ENCODE results near the gene VPS13A.
"Not testable (repeated sequence)": the region's sequence is repeated elsewhere in the genome, so short reads cannot be mapped to it uniquely, and the experiment has no call there.

Gene VPS13A

DNA sequence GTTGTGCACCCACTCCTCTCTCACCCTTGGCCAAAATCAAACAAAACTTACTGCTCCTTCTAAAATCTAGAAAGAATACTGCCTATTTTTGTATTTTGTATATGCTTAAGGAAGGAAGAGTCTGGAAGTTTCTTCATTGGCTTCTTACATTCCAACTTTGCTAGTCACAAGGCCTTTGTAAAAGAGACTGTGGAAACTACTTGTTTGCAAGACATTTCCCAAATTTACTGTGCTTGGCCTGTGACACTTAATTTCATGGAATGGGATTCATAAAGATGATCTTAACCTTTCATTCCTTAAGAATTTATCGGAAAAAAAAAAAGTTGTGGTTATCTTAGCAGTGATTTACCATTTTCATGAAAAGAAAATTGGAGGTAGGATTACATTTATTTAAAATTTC lies 208.9 kb downstream of the VPS13A start:
- H3K27ac ChIP-seq: no peak overlapping the region
- TF ChIP-seq, protein P1, sequence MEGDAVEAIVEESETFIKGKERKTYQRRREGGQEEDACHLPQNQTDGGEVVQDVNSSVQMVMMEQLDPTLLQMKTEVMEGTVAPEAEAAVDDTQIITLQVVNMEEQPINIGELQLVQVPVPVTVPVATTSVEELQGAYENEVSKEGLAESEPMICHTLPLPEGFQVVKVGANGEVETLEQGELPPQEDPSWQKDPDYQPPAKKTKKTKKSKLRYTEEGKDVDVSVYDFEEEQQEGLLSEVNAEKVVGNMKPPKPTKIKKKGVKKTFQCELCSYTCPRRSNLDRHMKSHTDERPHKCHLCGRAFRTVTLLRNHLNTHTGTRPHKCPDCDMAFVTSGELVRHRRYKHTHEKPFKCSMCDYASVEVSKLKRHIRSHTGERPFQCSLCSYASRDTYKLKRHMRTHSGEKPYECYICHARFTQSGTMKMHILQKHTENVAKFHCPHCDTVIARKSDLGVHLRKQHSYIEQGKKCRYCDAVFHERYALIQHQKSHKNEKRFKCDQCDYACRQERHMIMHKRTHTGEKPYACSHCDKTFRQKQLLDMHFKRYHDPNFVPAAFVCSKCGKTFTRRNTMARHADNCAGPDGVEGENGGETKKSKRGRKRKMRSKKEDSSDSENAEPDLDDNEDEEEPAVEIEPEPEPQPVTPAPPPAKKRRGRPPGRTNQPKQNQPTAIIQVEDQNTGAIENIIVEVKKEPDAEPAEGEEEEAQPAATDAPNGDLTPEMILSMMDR (IDR thresholded peaks at IDR 0.05): no peak
- H3K9me3 ChIP-seq: no peaks in the 10 kb centered on the region
- H3K36me3 ChIP-seq: no peaks in the 10 kb centered on the region
- H3K4me3 ChIP-seq (ENCODE audit: low read depth in 1 of 2, low read length in 1 of 2): no peak overlapping the region
- no peaks in the 10 kb centered on the region for H3K4me1 ChIP-seq (ENCODE audit: control insufficient read depth in 1 of 2, insufficient read depth in 1 of 2, low read depth in 1 of 2, low read length in 1 of 2)
- H3K27me3 ChIP-seq: no peaks in the 10 kb centered on the region

- TF ChIP-seq, protein P1 (IDR thresholded peaks at IDR 0.05): no peak
- Histone ChIP-seq H3K36me3 (no peaks in the 10 kb centered on the region), H3K4me3 (ENCODE audit: low read depth in 1 of 2, low read length in 1 of 2) (no peak overlapping the region), H3K4me1 (ENCODE audit: control insufficient read depth in 1 of 2, insufficient read depth in 1 of 2, low read depth in 1 of 2, low read length in 1 of 2) (no peaks in the 10 kb centered on the region), H3K9me3 (no peaks in the 10 kb centered on the region), H3K27me3 (no peaks in the 10 kb centered on the region), H3K27ac (no peak overlapping the region)
Observed at GRCh38 chr9:77391834-77392233, 214.5 kb downstream of the VPS13A start.

DNA sequence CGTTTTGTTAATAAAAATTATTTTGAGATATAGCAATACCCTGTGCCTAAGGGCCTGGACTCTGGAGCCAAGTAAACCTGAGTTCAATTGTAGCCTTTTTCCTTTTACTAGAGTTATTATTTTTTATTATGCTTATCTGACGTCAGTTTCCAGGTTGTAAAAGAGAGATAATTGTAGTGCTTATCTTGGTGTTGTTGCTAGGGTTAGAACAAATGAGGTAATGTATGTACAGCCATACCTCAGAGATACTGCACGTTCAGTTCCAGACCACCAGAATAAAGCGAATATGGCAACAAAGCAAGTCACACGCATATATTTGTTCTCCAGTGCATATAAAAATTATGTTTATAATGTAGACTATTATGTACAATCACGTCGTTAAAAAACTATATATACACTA lies 215.0 kb downstream of the VPS13A start:
- Histone ChIP-seq H3K27me3 (no peaks in the 10 kb centered on the region), H3K36me3 (no peaks in the 10 kb centered on the region), H3K4me1 (ENCODE audit: control insufficient read depth in 1 of 2, insufficient read depth in 1 of 2, low read depth in 1 of 2, low read length in 1 of 2) (no peaks in the 10 kb centered on the region), H3K9me3 (no peaks in the 10 kb centered on the region), H3K4me3 (ENCODE audit: low read depth in 1 of 2, low read length in 1 of 2) (no peak overlapping the region), H3K27ac (no peak overlapping the region)
- TF ChIP-seq, protein P1 (IDR thresholded peaks at IDR 0.05): no peak

DNA sequence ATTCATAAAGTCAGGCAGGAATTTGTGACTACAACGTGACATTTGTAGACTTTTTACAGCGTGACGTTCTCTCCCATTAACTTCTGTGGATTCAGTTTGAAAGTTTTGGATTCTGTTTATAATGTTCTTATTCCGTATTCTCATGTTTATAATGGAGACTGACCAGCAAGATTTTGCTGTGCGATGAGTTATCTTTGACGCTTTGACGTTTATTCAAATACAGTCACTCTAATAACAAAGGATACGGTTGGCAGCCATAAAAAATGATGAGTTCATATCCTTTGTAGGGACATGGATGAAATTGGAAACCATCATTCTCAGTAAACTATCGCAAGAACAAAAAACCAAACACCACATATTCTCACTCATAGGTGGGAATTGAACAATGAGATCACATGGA lies 221.2 kb downstream of the VPS13A start:
- not testable (repeated sequence) for H3K9me3 ChIP-seq; H3K27me3 ChIP-seq; H3K4me1 ChIP-seq (ENCODE audit: control insufficient read depth in 1 of 2, insufficient read depth in 1 of 2, low read depth in 1 of 2, low read length in 1 of 2); H3K36me3 ChIP-seq; H3K4me3 ChIP-seq (ENCODE audit: low read depth in 1 of 2, low read length in 1 of 2); H3K27ac ChIP-seq

DNA sequence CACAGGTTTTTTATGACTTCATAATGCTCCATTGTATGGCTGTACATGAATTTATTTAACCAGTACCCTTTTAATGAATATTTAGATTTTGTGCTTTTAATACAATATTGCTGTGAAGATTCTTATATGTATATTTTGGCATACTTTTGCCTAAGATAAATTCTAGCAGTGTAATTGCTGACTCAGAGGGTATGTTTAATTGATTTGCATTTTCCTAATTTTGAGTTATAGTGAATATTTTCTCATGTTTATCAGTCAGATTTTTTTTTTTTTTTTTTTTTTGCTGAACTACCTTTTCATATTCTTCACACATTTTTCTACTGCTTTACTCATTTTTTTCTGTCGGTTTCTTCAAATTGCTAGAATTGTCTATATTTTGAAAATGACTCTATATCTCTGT lies 222.6 kb downstream of the VPS13A start:
- TF ChIP-seq, protein P1 (IDR thresholded peaks at IDR 0.05): no peak
- H3K4me3 ChIP-seq (ENCODE audit: low read depth in 1 of 2, low read length in 1 of 2): no peak overlapping the region

GRCh38 chr9:77402286-77402685 lies 225.0 kb downstream of the VPS13A start:
- Histone ChIP-seq H3K4me3 (ENCODE audit: low read depth in 1 of 2, low read length in 1 of 2) (no peak overlapping the region), H3K36me3 (peaks cover 6% of the 10 kb centered on the region), H3K4me1 (ENCODE audit: control insufficient read depth in 1 of 2, insufficient read depth in 1 of 2, low read depth in 1 of 2, low read length in 1 of 2) (no peaks in the 10 kb centered on the region), H3K27ac (no peak overlapping the region), H3K27me3 (no peaks in the 10 kb centered on the region), H3K9me3 (no peaks in the 10 kb centered on the region)
- TF ChIP-seq, protein P1 (IDR thresholded peaks at IDR 0.05): no peak

More for the DNA sequence above, 222.6 kb downstream of the VPS13A start:
- Histone ChIP-seq H3K36me3 (no peaks in the 10 kb centered on the region), H3K27ac (no peak overlapping the region), H3K4me1 (ENCODE audit: control insufficient read depth in 1 of 2, insufficient read depth in 1 of 2, low read depth in 1 of 2, low read length in 1 of 2) (no peaks in the 10 kb centered on the region), H3K9me3 (no peaks in the 10 kb centered on the region), H3K27me3 (no peaks in the 10 kb centered on the region)
